SK-N-SH (cell line): Measurements from ENCODE around the gene BTBD2. TPM values are rescaled to one million over a fixed set of nuclear protein-coding genes. Genes with fewer than 3 reads are reported as not detected.
A peak's percentile ranks its signal among the peaks of the same experiment; 100 is the strongest.

Experiments
- CTCF ChIA-PET: fragments of 300-600, 350-600 bp; formaldehyde crosslinking; extraction: SDS; loops from one replicate; lab custom pipeline; 2021; lab: Yijun Ruan, JAX
- POLR2A ChIA-PET: fragments of 350-600 bp; sonication (Branson Sonifier 250); formaldehyde crosslinking; extraction: SDS; loops from one replicate; lab custom pipeline; 2020; ENCODE audit warnings: antibody characterized with exemption, inconsistent platforms; lab: Yijun Ruan, JAX
- DNase-seq: peaks from one replicate; pipeline ENCODE4 v3.0.0; 2012
- H2AFZ ChIP-seq: fragments of 200-600 bp; sonication (generic); 2 replicates; pipeline ENCODE4 v1.8.1; 2016; ENCODE audit warnings: antibody characterized with exemption, mild to moderate bottlenecking, low read depth
- H3F3A ChIP-seq: fragments of 200-600 bp; sonication (generic); replicated peaks from 2 replicates; pipeline ENCODE3; 2016; ENCODE audit warnings: antibody characterized with exemption, mild to moderate bottlenecking; ENCODE audit not compliant: insufficient read depth
- H3K27ac ChIP-seq, 2 experiments: fragments of 200-500 bp in 1 of 2; fragments of 200-600 bp in 1 of 2; sonication (Bioruptor generic) in 1 of 2; sonication (generic), shearing (Covaris generic) in 1 of 2; 2 replicates each; pipeline versions ENCODE4 v1.5.1 to v1.6.1; 2014 to 2016; ENCODE audit warnings: low read depth in 2 of 2, inconsistent platforms in 1 of 2, low read length in 1 of 2, mild to moderate bottlenecking in 1 of 2, mixed read lengths in 1 of 2
- H3K27me3 ChIP-seq: fragments of 200-600 bp; sonication (generic), shearing (Covaris generic); 2 replicates; pipeline ENCODE4 v1.6.1; 2016; ENCODE audit warnings: mixed run types; ENCODE audit not compliant: insufficient read depth
- H3K36me3 ChIP-seq, 2 experiments: fragments of 200-500 bp in 1 of 2; fragments of 200-600 bp in 1 of 2; sonication (Bioruptor generic) in 1 of 2; sonication (generic) in 1 of 2; replicated peaks in 1 of 2; 2 replicates each; pipeline versions ENCODE3 to v1.5.1; 2014 to 2016; ENCODE audit warnings: low read length in 1 of 2, mild to moderate bottlenecking in 1 of 2; ENCODE audit not compliant: insufficient read depth in 2 of 2, control insufficient read depth in 1 of 2
- H3K4me1 ChIP-seq, 2 experiments: fragments of 200-500 bp in 1 of 2; fragments of 200-600 bp in 1 of 2; sonication (Bioruptor generic) in 1 of 2; sonication (generic), shearing (Covaris generic) in 1 of 2; 2 replicates each; pipeline versions ENCODE4 v1.5.1 to v1.6.1; 2014 to 2016; ENCODE audit warnings: low read depth in 1 of 2, low read length in 1 of 2, mixed run types in 1 of 2; ENCODE audit not compliant: insufficient read depth in 2 of 2, control insufficient read depth in 1 of 2
- H3K4me2 ChIP-seq: fragments of 200-600 bp; sonication (generic), shearing (Covaris generic); 2 replicates; pipeline ENCODE4 v1.6.1; 2017; ENCODE audit warnings: mixed run types
- H3K4me3 ChIP-seq, 2 experiments: fragments of 200-500 bp in 1 of 2; fragments of 200-600 bp in 1 of 2; sonication (Bioruptor generic) in 1 of 2; sonication (generic), shearing (Covaris generic) in 1 of 2; 2 replicates each; pipeline versions ENCODE4 v1.5.1 to v1.8.1; 2014 to 2016; ENCODE audit warnings: low read depth in 2 of 2, inconsistent platforms in 1 of 2, low read length in 1 of 2, mild to moderate bottlenecking in 1 of 2, mixed read lengths in 1 of 2, moderate library complexity in 1 of 2
- H3K79me2 ChIP-seq: fragments of 200-600 bp; sonication (generic); 2 replicates; pipeline ENCODE4 v1.8.1; 2017; ENCODE audit warnings: mild to moderate bottlenecking; ENCODE audit not compliant: insufficient read depth
- H3K9ac ChIP-seq: fragments of 200-600 bp; sonication (generic); 2 replicates; pipeline ENCODE4 v1.6.1; 2017; ENCODE audit warnings: mixed run types
- H3K9me2 ChIP-seq: fragments of 200-600 bp; sonication (generic); 2 replicates; pipeline ENCODE4 v1.6.1; 2017; ENCODE audit warnings: mixed run types
- H3K9me3 ChIP-seq: fragments of 200-600 bp; sonication (generic); 2 replicates; pipeline ENCODE4 v1.6.1; 2017; ENCODE audit warnings: mixed run types, mild to moderate bottlenecking, moderate library complexity
- H4K20me1 ChIP-seq: fragments of 200-600 bp; sonication (generic); 2 replicates; pipeline ENCODE4 v1.6.1; 2017; ENCODE audit warnings: mild to moderate bottlenecking, mixed run types; ENCODE audit not compliant: insufficient read depth
- CHD2 ChIP-seq: fragments of 150-350 bp; IDR thresholded peaks from 2 replicates; pipeline ENCODE4 v1.6.1; 2018; ENCODE audit warnings: low read length; ENCODE audit not compliant: partially characterized antibody
- FOSL2 ChIP-seq: IDR thresholded peaks from 2 replicates; pipeline ENCODE4 v1.4.0; 2012; ENCODE audit warnings: low read depth, mild to moderate bottlenecking, moderate library complexity, borderline replicate concordance
- FOXM1 ChIP-seq: IDR thresholded peaks from 2 replicates; pipeline ENCODE4 v1.4.0; 2012; ENCODE audit warnings: low read depth, mild to moderate bottlenecking
- GABPA ChIP-seq: IDR thresholded peaks from 2 replicates; pipeline ENCODE4 v1.4.0; 2012; ENCODE audit warnings: low read depth, mild to moderate bottlenecking
- GATA2 ChIP-seq: sonication (generic); formaldehyde crosslinking; IDR thresholded peaks from 2 replicates; pipeline ENCODE4 v1.5.0; 2020; ENCODE audit warnings: mild to moderate bottlenecking, missing genetic modification reagents
- MXI1 ChIP-seq: IDR thresholded peaks from 2 replicates; pipeline ENCODE4 v1.6.1; 2012; ENCODE audit warnings: mild to moderate bottlenecking, low read depth, low read length, improper control_type of control experiment
- NFIC ChIP-seq: IDR thresholded peaks from 2 replicates; pipeline ENCODE4 v1.4.0; 2012; ENCODE audit warnings: borderline replicate concordance
- NRF1 ChIP-seq: IDR thresholded peaks from 2 replicates; pipeline ENCODE4 v1.6.1; 2012; ENCODE audit warnings: low read depth, mild to moderate bottlenecking, low read length
- RAD21 ChIP-seq: IDR thresholded peaks from 2 replicates; pipeline ENCODE4 v1.6.1; 2012; ENCODE audit warnings: mild to moderate bottlenecking, low read length
- RCOR1 ChIP-seq: fragments of 150-350 bp; IDR thresholded peaks from 2 replicates; pipeline ENCODE4 v1.6.1; 2017; ENCODE audit warnings: antibody characterized with exemption, low read length
- RFX5 ChIP-seq: IDR thresholded peaks from 2 replicates; pipeline ENCODE4 v1.6.1; 2012; ENCODE audit warnings: mild to moderate bottlenecking, improper control_type of control experiment, low read length
- SIN3A ChIP-seq: IDR thresholded peaks from 2 replicates; pipeline ENCODE4 v1.6.1; 2012; ENCODE audit warnings: low read depth, mild to moderate bottlenecking, low read length, moderate library complexity, borderline replicate concordance
- TAF1 ChIP-seq: IDR thresholded peaks from 2 replicates; pipeline ENCODE4 v1.6.1; 2012; ENCODE audit warnings: low read depth, mild to moderate bottlenecking, low read length, moderate library complexity, borderline replicate concordance
- TCF12 ChIP-seq: IDR thresholded peaks from 2 replicates; pipeline ENCODE4 v1.4.0; 2012
- TEAD4 ChIP-seq: IDR thresholded peaks from 2 replicates; pipeline ENCODE4 v1.4.0; 2012; ENCODE audit warnings: mild to moderate bottlenecking, borderline replicate concordance; ENCODE audit not compliant: insufficient read depth
- USF1 ChIP-seq: IDR thresholded peaks from 2 replicates; pipeline ENCODE4 v1.4.0; 2012; ENCODE audit warnings: low read depth, borderline replicate concordance
- YY1 ChIP-seq: IDR thresholded peaks from 2 replicates; pipeline ENCODE4 v1.4.0; 2012; ENCODE audit warnings: low read depth, mild to moderate bottlenecking
- WGBS: methylation state at CpG from one replicate; pipeline ENCODE4 v1.1.6; 2017; ENCODE audit warnings: low lambda C conversion rate; 5-methylcytosine and 5-hydroxymethylcytosine counted together
- polyA plus RNA-seq, 3 experiments: library from polyadenylated mRNA; depleted of rRNA; stranded (reverse); fragments of >200 nt; gene quantifications; 2 replicates each; pipeline ENCODE4 v1.2.3, GENCODE V29; 2012
- TF ChIP-seq, protein P1 (sequence below): fragments of 150-350 bp; IDR thresholded peaks from 2 replicates; pipeline ENCODE4 v1.6.1; 2017; ENCODE audit warnings: antibody characterized with exemption, low read length, low read depth, borderline replicate concordance
- TF ChIP-seq, protein P2 (sequence below): fragments of 200-600 bp; sonication (generic); IDR thresholded peaks from 2 replicates; pipeline ENCODE4 v1.6.1; 2017; ENCODE audit warnings: antibody characterized with exemption, mild to moderate bottlenecking, moderate library complexity

The BTBD2 gene
- polyA plus RNA-seq, 1 of the 3 experiments (the other 2 are of a cell fraction), result 66.8 TPM

DNA sequence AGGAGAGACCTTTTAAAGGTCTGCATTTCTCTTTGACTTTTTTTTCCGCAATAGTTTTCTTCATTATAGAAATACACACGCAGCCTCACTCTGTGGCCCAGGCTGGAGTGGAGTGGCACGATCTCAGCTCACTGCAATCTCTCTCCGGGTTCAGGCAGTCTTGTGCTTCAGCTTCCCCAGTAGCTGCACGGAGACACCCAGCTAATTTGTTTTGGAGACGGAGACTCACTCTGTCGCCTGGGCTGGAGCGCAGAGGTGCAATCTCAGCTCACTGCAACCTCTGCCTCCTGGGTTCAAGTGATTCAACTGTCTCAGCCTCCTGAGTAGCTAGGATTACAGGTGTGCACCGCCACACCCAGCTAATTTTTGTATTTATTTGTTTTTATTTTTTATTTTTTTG lies 47.3 kb upstream of the BTBD2 start:
- 94% methylated on average over 9 of the region's 9 CpGs for WGBS
- peaks cover 11% of the 10 kb centered on the region for H3F3A ChIP-seq
- CTCF ChIA-PET, result interaction anchor here (2.0 kb wide), 1 partner anchor 133 kb away, joined by 9 read pairs; no protein-coding TSS in a partner anchor

GRCh38 chr19:2062389-2062729 lies 46.8 kb upstream of the BTBD2 start:
- ChIA-PET CTCF (interaction anchor here (0.6 to 2.0 kb wide), 4 partner anchors 7 to 132 kb away, joined by 3 to 9 read pairs (median 3); no protein-coding TSS in a partner anchor), POLR2A (interaction anchor here (3.1 kb wide), 1 partner anchor 11 kb away, joined by 13 read pairs; the partner anchor contains the start of gene MKNK2)

More for the DNA sequence above, 47.3 kb upstream of the BTBD2 start:
- peaks cover 25 to 40% of the 10 kb centered on the region in 2 experiments; a peak in 3 of 4 replicates for H3K4me1 ChIP-seq
- no peaks in the 10 kb centered on the region for H3K27me3 ChIP-seq
- H2AFZ ChIP-seq, result no peak overlapping the region
- no peaks in the 10 kb centered on the region for H3K9me2 ChIP-seq
- TF ChIP-seq, protein P1, sequence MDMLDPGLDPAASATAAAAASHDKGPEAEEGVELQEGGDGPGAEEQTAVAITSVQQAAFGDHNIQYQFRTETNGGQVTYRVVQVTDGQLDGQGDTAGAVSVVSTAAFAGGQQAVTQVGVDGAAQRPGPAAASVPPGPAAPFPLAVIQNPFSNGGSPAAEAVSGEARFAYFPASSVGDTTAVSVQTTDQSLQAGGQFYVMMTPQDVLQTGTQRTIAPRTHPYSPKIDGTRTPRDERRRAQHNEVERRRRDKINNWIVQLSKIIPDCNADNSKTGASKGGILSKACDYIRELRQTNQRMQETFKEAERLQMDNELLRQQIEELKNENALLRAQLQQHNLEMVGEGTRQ, result no peak
- TF ChIP-seq TEAD4 (no peak), FOXM1 (no peak), GABPA (no peak), RFX5 (no peak), TAF1 (no peak), RAD21 (no peak), TCF12 (no peak), FOSL2 (no peak), NRF1 (no peak), GATA2 (CRISPR knock-in tag) (no peak), USF1 (no peak), SIN3A (no peak), NFIC (no peak), RCOR1 (no peak)
- TF ChIP-seq, protein P2, sequence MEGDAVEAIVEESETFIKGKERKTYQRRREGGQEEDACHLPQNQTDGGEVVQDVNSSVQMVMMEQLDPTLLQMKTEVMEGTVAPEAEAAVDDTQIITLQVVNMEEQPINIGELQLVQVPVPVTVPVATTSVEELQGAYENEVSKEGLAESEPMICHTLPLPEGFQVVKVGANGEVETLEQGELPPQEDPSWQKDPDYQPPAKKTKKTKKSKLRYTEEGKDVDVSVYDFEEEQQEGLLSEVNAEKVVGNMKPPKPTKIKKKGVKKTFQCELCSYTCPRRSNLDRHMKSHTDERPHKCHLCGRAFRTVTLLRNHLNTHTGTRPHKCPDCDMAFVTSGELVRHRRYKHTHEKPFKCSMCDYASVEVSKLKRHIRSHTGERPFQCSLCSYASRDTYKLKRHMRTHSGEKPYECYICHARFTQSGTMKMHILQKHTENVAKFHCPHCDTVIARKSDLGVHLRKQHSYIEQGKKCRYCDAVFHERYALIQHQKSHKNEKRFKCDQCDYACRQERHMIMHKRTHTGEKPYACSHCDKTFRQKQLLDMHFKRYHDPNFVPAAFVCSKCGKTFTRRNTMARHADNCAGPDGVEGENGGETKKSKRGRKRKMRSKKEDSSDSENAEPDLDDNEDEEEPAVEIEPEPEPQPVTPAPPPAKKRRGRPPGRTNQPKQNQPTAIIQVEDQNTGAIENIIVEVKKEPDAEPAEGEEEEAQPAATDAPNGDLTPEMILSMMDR, result no peak
- H3K9me3 ChIP-seq, result no peaks in the 10 kb centered on the region
- H3K9ac ChIP-seq, result no peak overlapping the region
- no peak for DNase-seq
- H3K4me2 ChIP-seq, result peak overlapping the region; percentile 97; the same call in 1 of the 2 replicates
- peak overlapping the region in 1 of 2 experiments; percentile 91; a peak in 1 of 4 replicates for H3K27ac ChIP-seq
- no peaks in the 10 kb centered on the region; the same call in 1 of the 2 replicates for H3K79me2 ChIP-seq
- H4K20me1 ChIP-seq, result no peaks in the 10 kb centered on the region
- POLR2A ChIA-PET, result interaction anchor here (0.6 to 3.1 kb wide), 2 partner anchors 11 to 137 kb away, joined by 4 to 13 read pairs; partner anchors contain the start of gene MKNK2
- no peaks in the 10 kb centered on the region for H3K36me3 ChIP-seq
- no peak overlapping the region for H3K4me3 ChIP-seq

More at GRCh38 chr19:2062389-2062729, 46.8 kb upstream of the BTBD2 start:
- Histone ChIP-seq H3K36me3 (no peaks in the 10 kb centered on the region), H3F3A (peaks cover 11% of the 10 kb centered on the region), H3K4me2 (peak overlapping the region; percentile 97), H3K4me3 (peak overlapping the region in 1 of 2 experiments; percentile 53; a peak in 2 of 4 replicates), H3K27me3 (no peaks in the 10 kb centered on the region), H2AFZ (peak overlapping the region; percentile 59), H3K27ac (peak overlapping the region; percentile 91 to 97; a peak in 3 of 4 replicates), H3K79me2 (no peaks in the 10 kb centered on the region; the same call in 1 of the 2 replicates), H4K20me1 (no peaks in the 10 kb centered on the region), H3K4me1 (peaks cover 25 to 40% of the 10 kb centered on the region in 2 experiments; a peak in 3 of 4 replicates), H3K9ac (peak overlapping the region; percentile 92), H3K9me2 (no peaks in the 10 kb centered on the region), H3K9me3 (no peaks in the 10 kb centered on the region)
- DNase-seq, result no peak
- TF ChIP-seq RFX5 (no peak), YY1 (no peak), MXI1 (no peak), FOXM1 (no peak), RCOR1 (no peak), CHD2 (no peak), FOSL2 (no peak), GATA2 (CRISPR knock-in tag) (no peak)
- 73% methylated on average over 3 of the region's 10 CpGs for WGBS
